T-helper 22 cell (primary cell): ENCODE results near the gene TMEM184C.
A peak's percentile ranks its signal among the peaks of the same experiment; 100 is the strongest.

Source experiments
- DNase-seq: peaks from one replicate; pipeline ENCODE4 v3.0.0-alpha.2; 2020; ENCODE audit warnings: low read depth

The TMEM184C gene

DNA sequence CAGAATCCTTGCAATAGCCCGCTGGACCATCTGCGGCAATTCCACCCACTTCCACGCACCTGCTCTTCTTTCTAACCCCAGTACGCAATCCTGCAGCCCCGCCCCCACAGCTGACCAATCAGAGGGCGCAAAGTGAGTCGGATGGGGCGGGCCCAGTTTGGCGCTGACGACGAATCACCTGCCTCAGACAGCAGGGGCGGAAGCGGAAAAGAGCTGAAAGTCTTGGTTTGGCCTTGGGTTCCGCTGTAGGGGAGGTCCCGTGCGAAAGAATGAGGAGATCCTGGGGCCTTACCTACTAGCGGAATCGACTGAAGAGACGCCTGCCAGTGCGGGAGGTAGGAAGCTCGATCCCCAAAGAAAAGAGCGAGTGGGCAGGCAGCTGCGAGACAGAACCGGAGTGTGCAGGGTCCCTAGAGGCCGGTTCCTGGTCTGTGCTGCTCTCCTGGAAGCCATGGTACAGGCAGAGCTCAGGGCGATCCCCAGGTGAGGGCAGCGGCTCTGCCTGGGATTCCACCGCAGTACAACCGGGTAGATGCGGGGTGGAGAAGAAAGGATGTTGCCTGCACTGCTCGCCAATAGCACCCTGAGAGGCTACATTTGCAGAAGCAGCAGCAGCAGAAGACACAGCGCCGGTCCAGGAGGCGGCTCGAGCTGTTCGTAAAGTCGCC, at the start of gene TMEM184C:
Gene TMEM184C (plus strand): TSS at position 225 of the 668 bp plus-strand sequence. CDS start 560 bp downstream, outside the sequence.
- peak; percentile 94 for DNase-seq

DNA sequence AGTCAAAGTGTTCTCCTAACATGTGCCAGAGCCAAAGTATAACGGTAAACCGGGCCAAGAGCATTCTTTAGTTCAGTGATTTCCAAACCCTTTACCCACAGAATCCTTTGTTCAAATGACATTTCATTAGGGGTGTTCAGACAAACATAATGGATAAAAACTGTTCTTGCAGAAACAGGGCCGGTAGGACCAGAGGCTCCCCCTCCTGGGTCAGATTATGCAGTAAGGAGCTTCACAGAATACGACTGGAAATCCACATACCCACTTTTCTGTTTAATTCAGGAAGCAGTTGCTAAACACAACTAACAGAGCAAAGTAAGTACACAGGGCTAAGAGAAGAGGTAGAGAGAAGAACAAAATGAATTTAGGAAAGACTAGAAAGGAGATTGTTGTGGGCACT, 46.6 kb upstream of the TMEM184C start:
- DNase-seq: no peak

DNA sequence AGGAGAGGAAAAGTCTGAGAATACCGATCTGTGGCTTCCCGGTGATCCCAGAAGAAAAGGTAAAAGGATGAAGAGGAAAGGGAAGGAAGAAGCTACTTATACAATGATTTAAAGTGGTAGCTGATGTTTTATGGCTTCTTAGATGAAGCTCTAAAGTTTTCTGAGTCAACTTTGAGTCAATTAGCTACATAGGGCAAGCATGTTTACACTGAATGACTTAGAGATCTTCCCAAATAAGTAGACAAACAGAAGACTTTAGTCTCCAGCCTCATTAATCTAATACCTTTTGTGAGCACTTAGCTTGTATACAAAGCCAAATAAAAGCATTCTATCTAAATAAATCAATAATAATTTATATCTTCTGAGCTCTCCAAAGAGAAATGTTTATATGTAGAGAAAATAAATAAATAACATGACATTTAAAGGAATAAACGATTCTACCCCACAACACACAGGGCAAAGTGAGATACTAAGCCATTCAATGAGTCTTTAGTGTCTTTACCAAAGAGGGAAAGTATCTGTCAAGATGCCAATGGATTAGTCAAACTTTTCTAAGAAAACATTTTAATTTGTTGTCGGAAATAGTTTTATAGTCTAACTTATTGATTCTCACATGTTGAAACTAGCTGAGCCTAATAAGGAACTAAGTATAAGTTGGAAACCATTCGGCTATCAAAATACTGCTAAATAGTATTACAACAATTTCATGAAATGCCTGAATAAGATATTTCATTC, 46.0 kb upstream of the TMEM184C start:
- DNase-seq: no peak

DNA sequence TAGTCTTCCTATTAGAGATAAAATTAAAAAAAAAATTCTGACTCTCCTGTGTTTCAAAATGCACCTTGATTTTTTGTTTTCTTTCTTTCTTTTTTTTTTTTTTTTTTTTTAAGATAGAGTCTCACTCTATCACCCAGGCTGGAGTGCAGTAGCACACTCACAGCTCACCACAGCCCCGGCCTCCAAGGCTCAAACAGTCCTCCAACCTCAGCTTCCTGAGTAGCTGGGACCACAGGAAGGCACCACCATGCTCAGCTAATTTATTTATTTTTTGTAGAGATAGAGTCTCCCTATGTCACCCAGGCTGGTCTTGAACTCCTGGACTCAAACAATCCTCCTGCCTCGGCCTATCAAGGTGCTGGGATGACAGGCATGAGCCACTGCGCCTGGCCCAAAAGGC, 41.1 kb upstream of the TMEM184C start:
- DNase-seq: no peak

DNA sequence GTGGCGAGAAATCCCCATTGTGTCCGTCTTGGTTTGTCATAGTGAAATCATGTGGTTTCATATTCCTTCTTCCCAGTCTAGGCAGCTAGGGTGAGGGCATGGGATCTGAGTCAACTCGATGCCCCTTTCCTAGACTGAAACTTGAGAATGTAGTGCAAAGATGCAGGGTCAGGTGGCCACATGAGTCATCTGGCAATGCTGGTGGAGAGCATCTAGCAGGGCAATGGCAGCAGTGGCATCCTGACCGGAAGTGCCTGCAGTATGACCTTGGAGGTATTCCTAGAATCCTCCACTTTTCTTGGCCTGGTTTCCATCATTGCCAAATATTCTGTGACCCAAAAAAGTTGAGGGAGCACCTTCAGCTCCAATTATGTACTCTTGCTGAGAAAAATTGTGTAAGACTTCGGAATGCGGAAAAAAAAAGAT, 39.1 kb upstream of the TMEM184C start:
- no peak for DNase-seq

DNA sequence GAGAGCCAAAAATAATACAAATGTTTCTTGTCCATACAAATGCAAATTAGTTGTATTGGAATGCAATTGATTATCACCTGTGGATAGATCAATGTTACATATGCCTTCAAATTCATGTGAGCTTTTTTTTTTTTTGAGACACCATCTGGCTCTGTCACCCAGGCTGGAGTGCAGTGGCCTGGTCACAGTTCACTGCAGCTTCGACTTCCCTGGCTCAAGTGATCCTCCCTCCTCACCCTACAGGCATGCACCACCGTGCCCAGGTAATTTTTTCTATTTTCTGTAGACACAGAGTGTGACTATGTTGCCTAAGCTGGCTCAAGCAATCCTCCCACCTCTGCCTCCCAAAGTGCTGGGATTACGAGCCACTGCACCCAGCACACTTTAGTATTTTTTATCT, 38.6 kb upstream of the TMEM184C start:
- no peak for DNase-seq

DNA sequence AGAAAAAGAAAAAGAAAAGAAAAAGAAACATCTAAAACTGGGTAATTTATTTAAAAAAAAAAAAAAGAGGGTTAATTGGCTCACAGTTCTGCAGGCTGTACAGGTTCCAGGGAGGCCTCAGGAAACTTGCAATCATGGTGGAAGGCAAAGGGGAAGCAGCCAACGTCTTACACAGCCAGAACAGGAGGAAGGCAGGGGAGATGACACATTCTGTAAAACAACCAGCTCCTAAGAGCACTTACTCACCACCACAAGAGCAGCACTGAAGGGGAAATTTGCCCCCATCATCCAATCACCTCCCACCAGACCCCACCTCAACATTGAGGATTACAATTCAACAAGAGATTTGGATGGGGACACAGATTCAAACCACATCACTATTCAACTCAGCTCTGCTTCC, 36.8 kb upstream of the TMEM184C start:
- DNase-seq: no peak

DNA sequence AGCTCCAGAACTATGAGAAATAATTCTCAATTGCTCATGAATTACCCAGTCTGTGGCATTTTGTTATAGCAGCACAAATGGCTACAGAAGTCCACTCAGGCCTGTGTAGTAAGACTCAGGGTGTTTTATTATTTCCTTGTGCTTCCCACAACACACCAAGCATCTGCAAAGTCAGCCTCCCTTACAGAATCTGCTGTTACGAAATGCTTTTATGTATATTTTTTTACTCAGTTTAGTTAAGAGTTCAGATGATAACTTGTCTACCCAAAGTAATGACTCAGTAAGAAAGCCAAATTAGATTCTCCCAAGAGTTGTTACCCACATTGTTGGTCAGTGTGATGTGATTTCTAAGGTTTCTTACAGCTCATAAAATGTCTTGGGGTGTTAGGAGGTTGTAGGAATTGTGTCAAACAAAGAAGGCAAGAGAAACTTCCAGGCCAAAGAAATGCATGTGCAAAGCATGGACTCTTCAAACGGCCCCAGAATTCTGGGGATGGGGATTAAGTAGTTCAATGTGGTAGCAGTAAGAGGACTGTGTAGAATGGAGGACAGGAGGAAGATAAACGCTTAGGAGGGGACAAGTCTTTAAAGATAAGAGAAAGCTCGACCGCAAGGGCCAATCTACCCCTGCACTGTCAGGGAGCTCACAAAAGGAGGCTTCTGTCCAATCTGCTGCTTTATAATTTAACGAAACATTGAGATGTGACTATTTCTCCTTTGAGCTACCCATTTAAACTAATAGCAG, 35.4 kb upstream of the TMEM184C start:
- no peak for DNase-seq

DNA sequence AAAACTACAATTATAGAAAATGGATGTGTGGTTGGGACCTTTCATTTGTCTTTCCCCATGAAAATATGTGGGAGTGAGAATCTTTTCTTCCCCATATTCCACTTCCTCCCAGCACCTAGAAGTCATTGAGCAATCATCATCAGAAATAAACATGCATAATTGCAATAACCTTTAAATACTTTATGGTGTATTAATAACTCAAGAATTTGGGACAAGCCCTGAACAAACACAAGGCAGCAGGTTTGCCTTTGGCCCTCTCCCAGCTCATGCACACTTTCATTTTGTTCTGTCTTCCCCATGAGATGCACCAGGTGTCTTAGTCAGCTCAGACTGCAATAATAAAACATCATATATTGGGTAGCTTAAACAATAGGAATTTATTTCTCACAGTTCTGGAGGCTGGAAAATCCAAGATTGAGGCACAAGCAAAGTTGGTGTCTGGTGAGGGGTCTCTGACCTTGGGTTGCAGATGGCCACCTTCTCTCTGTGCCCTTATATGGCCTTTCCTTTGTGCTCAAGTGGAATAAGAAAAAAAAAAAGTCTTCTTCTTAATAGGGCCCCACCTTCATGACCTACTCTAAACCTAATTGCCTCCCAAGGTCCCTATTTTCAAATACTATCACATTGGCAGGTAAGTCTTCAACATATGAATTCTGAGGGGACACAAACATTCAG, 34.7 kb upstream of the TMEM184C start:
- DNase-seq: no peak

DNA sequence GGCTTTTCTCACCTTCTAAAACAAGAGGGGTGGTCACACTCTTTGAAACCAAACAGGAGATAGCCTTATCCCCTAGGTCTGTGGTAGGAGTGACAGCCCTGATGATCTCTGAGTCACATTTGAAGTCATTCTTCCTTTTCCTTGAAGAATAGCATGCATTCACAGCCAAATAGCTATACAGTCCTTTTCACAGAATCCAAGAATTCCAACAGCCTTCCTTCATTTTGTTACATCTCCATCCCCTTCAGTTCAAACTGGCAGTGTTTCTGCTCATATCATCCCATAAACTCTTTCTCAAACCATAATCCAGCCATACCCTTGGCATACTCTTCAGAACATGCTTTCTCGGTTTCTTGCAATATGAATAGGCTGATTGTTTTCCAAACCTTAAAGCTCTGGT, 33.3 kb upstream of the TMEM184C start:
- DNase-seq: no peak

DNA sequence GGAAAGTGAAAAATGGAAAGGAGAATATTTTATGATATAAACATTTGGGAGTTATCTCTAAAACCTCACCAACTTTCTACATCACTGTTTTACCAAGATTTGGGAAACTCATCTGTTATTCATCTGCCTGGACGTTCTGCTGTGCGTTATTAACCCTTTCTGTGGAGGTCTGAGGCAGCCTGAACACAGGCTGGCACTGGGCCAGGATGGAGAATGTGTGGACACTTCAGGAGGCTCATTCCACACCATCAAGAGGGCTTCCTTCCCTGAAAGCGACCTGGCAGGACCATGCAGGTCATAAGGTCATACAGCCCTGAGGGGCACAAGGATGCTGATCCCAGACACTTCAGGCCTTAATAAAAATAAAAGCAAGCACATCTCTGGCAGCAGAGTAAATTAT, 31.2 kb upstream of the TMEM184C start:
- no peak for DNase-seq

DNA sequence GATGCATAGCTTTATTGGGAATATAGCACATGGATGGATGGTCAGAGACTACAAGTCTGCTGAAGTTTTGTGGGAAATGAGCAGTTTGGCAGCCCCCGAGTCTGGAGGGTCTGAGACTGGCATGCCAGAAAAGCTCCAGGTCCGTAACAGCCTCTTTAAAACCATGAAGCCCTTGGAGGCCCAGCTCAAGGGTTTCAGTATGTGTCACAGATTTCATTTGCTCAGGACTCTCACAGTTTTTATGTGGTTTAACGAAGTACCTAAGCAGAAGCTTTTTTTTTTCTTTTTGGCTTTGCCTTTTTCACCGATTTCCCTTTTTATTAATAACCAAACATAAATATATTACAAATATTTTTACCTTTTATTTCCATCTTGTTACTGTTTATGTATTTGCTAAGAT, 30.6 kb upstream of the TMEM184C start:
- DNase-seq: no peak

DNA sequence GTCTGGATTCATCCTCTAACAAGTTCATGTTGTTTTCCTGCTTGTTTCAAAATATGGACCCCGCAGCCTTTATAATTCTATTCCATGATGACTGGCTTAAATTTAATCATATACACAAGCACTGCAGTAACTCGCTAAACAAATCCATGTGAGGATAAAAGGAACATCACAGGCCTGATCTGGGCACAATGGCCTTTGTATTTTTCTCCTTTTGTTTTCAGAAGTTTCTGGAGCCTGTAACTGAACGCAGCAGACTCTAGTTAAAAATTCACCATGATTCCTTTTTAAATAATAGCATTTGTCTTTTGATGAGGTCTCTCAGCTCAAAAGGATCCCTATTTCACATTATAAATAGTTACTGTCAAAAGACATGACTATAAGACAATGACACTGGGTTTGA, 30.2 kb upstream of the TMEM184C start:
- no peak for DNase-seq

DNA sequence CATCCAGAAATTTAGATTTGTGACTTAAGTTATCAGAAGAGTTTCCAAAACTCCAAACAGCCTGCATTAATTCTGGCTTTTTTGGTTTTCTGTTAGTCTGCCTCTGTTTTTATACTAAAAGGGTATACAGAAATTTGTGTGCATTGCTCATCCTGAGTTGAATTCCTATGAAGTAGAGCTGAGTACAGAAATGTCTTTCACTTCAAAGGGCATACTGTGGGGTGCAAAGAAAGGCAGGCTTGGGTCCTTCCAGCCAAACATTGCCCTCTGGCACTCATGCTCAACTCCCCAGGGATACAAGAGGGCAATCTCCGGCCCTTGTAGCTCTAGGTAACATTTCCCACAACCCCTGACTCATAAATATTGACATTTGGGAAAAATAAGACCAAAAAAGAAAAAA, 27.6 kb upstream of the TMEM184C start:
- DNase-seq: no peak

DNA sequence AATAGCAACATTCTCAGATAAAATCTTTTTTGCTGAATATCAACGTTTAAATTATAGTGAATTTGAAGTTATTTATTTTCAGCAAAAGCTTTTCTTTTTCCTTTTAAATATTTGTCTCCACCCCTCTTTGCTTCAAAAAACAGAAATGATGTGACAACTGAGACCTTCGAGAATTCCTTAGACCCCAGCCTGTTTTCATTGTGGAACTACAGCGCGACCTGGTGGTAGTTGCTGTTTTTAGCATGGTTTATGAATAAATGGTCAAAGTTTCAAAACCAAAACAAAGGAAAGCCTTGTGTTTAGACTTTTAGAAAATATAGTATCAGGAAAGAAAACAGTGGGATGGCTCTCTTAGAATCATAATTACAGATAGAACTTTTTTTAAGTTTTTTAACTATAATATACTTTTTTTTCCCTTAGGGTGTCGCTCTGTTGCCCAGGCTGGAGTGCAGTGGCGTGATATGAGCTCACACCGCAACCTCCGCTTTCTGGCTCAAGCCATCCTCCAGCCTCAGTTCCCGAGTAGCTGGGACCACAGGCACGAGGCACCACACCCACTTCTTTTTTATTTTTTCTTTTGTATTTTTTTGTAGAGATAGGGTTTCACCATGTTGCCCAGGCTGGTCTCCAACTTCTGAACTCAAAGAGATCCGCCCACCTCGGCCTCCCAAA, 26.8 kb upstream of the TMEM184C start:
- no peak for DNase-seq

DNA sequence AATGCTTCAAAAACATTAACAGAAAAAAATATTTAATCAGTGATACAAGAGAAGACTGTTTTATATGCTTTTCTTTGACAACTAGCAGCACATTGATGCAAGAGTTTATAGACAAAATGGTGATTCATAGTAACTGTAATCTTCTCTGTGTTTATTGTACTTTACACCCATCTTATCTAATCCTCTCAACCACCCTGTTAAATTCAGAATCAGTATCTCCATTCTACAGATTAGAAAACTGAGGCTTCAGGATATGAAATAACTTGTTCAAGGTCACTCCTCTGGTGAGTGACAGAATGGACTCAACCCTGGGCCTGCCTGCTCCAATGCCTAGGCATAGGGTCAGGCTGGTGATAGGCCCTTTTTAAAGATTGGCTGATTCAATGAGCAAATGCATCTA, 26.1 kb upstream of the TMEM184C start:
- DNase-seq: no peak

DNA sequence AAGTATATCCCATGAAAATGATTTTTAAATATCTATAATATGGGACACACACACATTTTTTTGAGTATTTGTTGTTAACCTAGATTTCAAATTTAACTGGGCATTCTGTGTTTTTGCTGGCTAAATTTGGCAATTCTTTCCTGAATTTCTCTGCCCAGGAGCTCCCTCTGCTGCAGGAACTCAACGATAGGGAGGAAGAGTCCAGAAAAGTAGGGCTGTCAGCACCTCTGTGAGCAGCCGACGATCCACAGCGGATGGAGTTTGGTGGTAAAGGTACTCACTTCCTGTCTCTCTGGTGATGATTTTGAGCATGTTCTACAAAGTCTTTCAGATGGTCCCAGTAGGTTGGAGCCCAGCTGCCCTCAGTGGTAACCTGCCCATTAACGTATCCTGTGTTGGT, 23.1 kb upstream of the TMEM184C start:
- DNase-seq: no peak

DNA sequence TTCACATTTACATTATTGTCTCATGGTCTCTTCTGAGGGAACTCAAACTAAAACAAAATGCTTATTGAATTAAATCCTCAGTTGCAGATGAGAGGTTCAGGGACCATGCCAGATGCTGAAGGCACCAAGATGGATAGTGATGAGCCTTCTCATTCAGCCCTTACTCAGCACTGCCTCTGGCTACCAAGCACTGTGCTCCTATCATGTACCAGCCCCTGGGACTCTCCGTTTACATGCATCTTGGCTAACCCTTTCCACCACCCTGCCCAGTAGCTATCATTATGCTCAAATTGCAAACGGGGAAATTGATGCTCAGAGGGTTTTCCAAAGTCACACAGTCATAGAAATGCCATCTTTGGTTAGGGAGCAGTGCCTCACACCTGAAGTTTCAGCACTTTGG, 22.6 kb upstream of the TMEM184C start:
- DNase-seq: no peak

DNA sequence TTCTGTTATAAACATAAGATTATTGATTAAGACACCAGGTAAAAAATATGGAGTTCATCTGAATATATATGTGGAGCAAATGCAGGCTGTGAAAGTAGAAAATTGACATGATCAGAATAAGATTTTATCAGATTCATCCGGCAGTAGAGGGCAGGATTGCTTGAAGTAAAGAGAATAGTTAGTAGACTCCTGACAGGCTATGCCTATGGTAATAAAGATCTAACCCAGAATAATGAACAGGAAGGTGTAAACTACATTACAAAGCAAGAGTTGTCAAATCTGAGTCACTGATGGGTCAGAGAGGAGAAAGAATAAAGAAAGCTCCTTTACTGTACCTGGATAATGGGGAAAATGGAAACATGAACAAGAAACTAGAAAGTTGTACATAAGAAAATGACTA, 20.8 kb upstream of the TMEM184C start:
- DNase-seq: no peak

DNA sequence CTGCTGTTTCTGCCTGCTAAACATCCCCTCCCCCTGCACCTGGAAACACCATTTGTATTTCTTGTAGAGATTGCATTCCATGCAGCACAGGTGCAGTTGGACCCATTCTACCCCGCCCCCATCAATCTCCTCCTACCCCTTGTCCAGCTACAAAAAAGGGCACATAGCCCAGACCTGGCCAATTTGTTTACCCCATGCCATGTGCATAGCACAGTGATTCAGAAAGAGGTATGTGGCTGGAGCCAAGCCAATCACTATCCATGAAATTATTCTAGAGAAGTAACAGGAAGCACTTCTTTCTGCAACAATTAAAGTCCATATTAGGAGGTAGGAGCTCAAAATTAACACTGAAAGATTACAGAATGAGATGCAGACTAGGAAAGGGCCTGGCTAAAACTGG, 20.2 kb upstream of the TMEM184C start:
- no peak for DNase-seq

DNA sequence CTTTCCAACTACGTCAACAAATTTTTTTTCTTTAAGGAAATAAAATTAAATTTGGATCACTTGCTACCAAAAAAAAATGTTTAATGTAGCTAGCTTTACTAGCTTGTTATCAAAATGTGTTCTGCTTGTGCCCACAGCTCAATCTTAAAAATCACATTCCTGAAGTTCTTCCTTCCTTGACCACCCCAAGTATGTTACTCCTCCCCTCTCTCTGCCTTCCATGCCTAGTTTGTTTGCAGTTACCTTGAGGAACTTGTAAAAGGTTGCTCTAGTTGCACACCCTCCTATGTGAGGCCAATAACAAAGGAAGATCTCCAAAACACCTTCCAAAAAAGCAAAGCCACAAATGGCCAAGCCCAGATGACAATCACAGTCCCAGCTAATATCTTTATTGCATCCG, 19.6 kb upstream of the TMEM184C start:
- DNase-seq: no peak

DNA sequence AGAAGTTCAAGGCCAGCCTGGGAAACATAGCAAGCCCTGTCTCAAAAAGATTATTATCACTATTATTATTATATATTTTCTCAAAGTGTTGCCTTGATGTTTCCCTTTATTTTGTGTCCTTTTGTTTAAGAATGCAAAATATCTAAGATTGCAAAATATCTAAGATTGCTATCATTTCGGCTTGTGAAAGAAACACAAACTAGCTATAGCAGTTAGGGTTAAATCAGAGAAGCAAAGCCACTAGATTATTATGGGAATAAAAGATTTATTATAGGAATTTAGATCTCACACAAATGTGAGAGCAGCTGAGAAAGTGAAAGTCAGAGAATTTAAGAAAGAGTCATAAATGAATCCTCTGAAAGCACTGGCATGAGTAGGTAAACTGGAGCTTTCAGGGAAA, 18.0 kb upstream of the TMEM184C start:
- DNase-seq: no peak
